GM19023 (cell line): ENCODE measurements around the gene MAP7D1.

Experiments
- ATAC-seq: cut with Tn5 transposase; IDR thresholded peaks from one replicate; pipeline ENCODE4 v1.9.1; 2021; ENCODE audit warnings: mild to moderate bottlenecking, moderate library complexity; ENCODE audit not compliant: unreplicated experiment

The MAP7D1 gene

DNA sequence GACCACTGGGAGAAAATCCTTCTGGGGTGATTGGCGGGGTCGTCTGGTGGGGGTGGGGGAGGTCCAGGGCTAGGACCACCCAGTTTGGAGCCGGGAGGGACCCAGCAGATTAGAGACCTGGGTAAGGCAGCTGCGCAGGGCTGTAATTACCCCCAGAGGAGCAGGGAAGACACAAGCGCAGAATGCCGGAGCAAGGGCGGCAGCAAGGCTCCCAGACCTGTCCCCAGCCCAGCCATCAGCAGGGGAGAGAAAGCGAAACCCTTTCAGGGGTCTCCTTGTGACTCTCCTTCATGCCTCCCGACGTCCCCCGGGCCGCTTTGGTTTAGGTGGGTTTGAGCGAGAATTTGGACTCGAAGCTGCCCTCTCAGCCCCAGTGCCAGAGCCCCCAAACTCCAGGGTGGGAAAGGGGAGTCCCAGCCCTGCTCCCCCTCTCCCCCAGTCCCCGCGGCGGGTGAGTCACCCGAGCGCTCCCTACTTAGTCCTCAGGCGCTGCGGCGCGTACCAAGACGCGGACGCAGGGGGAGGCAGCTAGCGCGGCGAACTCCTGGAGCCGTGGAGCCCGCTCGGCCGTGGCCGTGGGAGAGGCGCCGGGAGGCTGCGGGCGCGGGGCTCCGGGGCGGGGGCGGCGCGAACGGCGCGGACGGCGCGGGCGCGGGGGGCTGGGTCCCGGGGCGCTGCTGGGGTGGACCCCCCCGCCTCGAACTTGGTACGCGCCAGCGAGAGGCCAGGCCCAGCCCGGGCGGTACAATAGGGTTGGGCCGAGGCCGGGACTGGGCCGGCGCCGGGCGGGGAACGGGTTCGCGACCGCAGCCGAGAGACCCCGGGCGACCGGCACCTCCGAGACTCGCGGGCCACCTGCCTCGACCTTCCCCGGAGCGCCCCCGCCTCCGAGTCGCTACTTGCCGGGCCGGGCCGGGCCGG, at the start of gene MAP7D1:
MAP7D1 (plus strand) TSS at position 753 of the 921 bp plus-strand sequence. CDS start 258 bp downstream, outside the sequence.
- peak; percentile 52 for ATAC-seq

- no peak for ATAC-seq
These were observed 49.7 kb upstream of the MAP7D1 start for GRCh38 chr1:36106269-36106668.

- ATAC-seq: no peak
These were observed 48.6 kb upstream of the MAP7D1 start for GRCh38 chr1:36107394-36107793.

- no peak for ATAC-seq
These were observed 47.6 kb upstream of the MAP7D1 start for GRCh38 chr1:36108314-36108713.

GRCh38 chr1:36109041-36109679, 46.8 kb upstream of the MAP7D1 start:
- ATAC-seq: no peak

DNA sequence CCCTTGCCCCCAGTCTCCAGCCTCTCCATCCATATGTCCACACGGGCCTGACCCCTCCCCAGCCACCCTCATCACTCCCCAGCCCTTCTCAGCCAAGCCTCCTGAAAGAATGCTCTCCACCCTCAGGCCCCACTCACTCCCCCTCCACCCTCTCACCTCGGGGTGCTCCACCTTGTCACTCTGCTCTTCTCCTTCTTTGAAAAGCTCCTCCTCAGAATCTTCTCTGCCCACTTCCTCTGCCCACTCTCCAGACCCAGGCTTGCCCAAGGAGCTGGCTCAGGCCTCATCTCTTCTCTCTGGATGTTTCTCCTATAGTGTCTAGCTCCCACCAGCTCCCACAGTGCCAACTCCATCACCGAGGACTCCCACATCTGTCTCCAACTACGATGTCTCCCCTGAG, 44.8 kb upstream of the MAP7D1 start:
- no peak for ATAC-seq

DNA sequence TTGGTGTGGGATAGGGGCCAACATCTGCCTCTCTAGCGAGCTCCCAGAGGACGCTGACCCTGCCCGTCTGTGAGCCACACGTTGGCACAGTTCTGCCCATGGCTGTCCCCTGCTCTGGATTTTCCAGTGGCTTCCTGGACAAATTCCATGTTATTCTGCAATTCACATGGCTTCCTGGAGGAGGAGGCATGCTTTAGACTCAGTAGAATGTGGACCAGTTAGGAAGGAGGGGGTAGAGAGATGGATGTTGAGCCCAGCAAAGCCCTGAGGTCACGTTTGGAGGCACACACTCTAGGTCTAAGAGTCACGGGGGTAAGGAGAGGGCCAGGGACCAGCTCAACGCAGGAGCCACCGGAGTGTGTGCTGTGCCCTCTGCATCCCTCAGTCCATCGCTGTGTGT, 43.1 kb upstream of the MAP7D1 start:
- no peak for ATAC-seq

GRCh38 chr1:36114371-36114770, 41.6 kb upstream of the MAP7D1 start:
- ATAC-seq: no peak

DNA sequence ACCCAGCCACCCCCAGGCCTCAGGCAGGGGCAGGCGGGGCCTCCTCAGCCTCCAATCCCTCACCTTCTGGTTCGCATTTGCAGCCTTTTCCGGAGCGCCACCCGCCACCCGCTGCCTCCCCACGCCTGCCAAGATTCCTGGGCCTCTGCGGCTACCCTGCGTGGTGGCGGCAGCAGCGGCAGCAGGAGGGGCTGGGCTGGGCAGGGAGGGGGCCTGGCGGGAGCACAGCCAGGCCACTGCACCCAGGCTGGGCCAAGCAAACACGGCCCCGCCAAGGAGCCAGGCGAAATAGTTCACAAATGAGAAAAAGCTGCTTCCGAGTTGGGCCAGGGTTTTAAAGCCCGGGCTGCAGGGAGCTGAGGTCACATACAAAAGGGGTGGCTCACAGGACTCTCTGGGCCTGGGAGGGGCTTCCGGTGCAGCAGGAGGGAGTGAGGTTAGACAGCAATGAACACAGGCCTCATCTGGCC, 40.7 kb upstream of the MAP7D1 start:
- no peak for ATAC-seq

- ATAC-seq: no peak
These were observed 40.0 kb upstream of the MAP7D1 start for GRCh38 chr1:36115931-36116330.

GRCh38 chr1:36116901-36117300, 39.1 kb upstream of the MAP7D1 start:
- no peak for ATAC-seq

GRCh38 chr1:36118447-36119204, 37.3 kb upstream of the MAP7D1 start:
- no peak for ATAC-seq

GRCh38 chr1:36119456-36119855, 36.5 kb upstream of the MAP7D1 start:
- no peak for ATAC-seq

- ATAC-seq: no peak
These were observed 33.6 kb upstream of the MAP7D1 start for GRCh38 chr1:36122062-36123030.

DNA sequence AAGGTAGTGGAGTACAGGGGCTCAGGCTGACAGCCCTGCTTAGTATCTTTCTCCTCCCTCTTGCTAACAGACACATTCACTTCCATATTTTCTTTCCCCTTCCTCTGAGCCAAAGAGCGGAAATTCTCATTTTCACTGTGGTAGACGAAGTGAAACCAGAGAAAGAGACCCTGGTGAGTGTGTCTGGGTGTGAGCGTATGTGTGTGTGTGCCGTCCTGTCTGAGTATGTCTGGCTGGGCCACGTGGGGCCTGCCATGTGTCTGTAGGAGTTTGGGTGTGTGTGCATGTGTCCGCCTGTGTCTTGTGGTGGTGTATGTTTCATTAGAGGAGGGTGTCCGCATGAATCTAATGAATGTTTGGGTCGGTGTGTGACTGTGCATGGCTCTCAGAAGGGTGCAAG, 32.6 kb upstream of the MAP7D1 start:
- no peak for ATAC-seq

- no peak for ATAC-seq
These were observed 31.4 kb upstream of the MAP7D1 start for GRCh38 chr1:36124404-36125128.

DNA sequence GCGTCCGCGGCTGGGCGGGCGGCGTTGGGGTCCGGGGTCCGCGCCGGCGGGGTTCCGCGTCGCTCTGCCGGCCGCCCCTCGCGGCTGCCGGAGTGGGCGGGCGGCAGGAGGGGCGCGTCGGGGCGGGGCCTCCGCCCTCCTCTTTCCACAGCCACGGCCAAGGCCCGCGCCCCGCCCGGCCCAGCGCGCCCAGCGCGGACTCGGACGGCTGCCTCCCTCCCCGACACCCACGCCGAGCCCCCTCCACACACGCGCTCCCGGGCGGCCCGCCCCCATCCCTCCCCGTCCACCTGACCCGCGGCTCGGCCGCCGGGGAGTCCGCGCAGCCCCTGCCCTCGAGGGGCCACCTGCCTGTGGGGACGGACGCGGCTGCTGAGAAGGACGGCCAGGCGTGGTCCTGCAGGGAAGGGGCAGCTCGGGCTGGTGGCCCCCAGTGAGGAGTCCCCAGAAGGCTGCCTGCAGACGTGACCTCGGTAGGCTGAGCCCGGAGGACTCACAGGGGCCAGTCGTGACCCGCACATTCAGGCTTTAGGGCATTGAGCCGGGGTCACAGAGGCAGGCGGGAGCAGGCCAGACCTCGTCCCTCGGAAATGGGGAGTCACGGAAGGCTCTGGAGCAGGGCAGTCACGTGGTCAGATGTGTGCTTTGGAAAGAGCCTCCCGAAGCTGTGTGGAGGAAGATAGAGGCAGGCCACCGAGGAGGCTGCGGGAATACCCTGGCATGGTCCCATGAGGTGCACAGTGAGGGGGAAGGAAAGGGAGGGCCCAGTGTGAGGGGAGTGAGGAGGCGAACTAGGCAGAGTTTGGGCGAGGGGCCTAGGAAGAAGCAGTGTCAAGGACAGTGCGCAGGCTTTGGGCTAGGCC, 30.6 kb upstream of the MAP7D1 start, which contains the start of gene COL8A2:
COL8A2 (minus strand) TSS at position 94 of the 863 bp plus-strand sequence. CDS start 24,980 bp downstream, outside the sequence.
- ATAC-seq: no peak

GRCh38 chr1:36126005-36126716, 29.8 kb upstream of the MAP7D1 start:
- no peak for ATAC-seq
